Hepatocyte (in vitro differentiated cells): ENCODE data around the gene ST6GALNAC5. TPM values are rescaled to one million over a fixed set of nuclear protein-coding genes. Genes with fewer than 3 reads are reported as not detected.

Experiments
- DNase-seq: peaks from one replicate; pipeline ENCODE4 v3.0.0-alpha.2; 2016; ENCODE audit warnings: low spot score
- H2AFZ ChIP-seq: fragments of 200-600 bp; sonication (generic); 2 replicates; pipeline ENCODE4 v1.6.0; 2016; ENCODE audit warnings: antibody characterized with exemption, mild to moderate bottlenecking
- H3K27ac ChIP-seq: fragments of 200-600 bp; sonication (generic); 2 replicates; pipeline ENCODE4 v1.5.1; 2016; ENCODE audit warnings: mild to moderate bottlenecking
- H3K27me3 ChIP-seq: fragments of 200-600 bp; sonication (generic); 2 replicates; pipeline ENCODE4 v1.6.1; 2016
- H3K36me3 ChIP-seq: fragments of 200-600 bp; sonication (generic); replicated peaks from 2 replicates; pipeline ENCODE4 v1.5.1; 2016; ENCODE audit warnings: low read depth; ENCODE audit not compliant: insufficient read depth
- H3K4me1 ChIP-seq: fragments of 200-600 bp; sonication (generic); 2 replicates; pipeline ENCODE4 v1.5.1; 2016; ENCODE audit warnings: mild to moderate bottlenecking, moderate library complexity; ENCODE audit not compliant: insufficient read depth
- H3K4me2 ChIP-seq: fragments of 200-600 bp; sonication (generic); 2 replicates; pipeline ENCODE4 v1.6.0; 2016
- H3K4me3 ChIP-seq: fragments of 200-600 bp; sonication (generic); 2 replicates; pipeline ENCODE4 v1.5.1; 2016; ENCODE audit warnings: mild to moderate bottlenecking
- H3K79me2 ChIP-seq: fragments of 200-600 bp; sonication (generic); 2 replicates; pipeline ENCODE4 v1.6.0; 2017; ENCODE audit warnings: mild to moderate bottlenecking
- H3K9me2 ChIP-seq: fragments of 200-600 bp; sonication (generic); replicated peaks from 2 replicates; pipeline ENCODE4 v1.6.0; 2017; ENCODE audit warnings: mild to moderate bottlenecking; ENCODE audit not compliant: insufficient read depth
- H3K9me3 ChIP-seq: fragments of 200-600 bp; sonication (generic); 2 replicates; pipeline ENCODE4 v1.5.1; 2016; ENCODE audit warnings: low read depth, mild to moderate bottlenecking
- H4K20me1 ChIP-seq: fragments of 200-600 bp; sonication (generic); 2 replicates; pipeline ENCODE4 v1.6.0; 2016; ENCODE audit warnings: mild to moderate bottlenecking; ENCODE audit not compliant: insufficient read depth, poor library complexity, severe bottlenecking
- EZH2 ChIP-seq: fragments of 200-600 bp; sonication (generic); IDR thresholded peaks from 2 replicates; pipeline ENCODE4 v1.6.1; 2016; ENCODE audit warnings: antibody characterized with exemption, mild to moderate bottlenecking, borderline replicate concordance
- EZH2phosphoT487 ChIP-seq: fragments of 200-600 bp; sonication (generic); IDR thresholded peaks from one replicate; pipeline ENCODE4 v1.6.1; 2018; ENCODE audit warnings: antibody characterized with exemption, mild to moderate bottlenecking, low read depth, moderate library complexity; ENCODE audit not compliant: unreplicated experiment, severe bottlenecking
- WGBS: methylation state at CpG from one replicate; pipeline ENCODE4 v1.1.6; 2016; ENCODE audit warnings: low lambda C conversion rate; ENCODE audit errors: missing lambda C conversion rate; 5-methylcytosine and 5-hydroxymethylcytosine counted together
- polyA plus RNA-seq: library from polyadenylated mRNA; unstranded; fragments of >200 nt; fragmentation: Nextera tagmentation; extraction: Ambion mirVana; gene quantifications from 2 replicates; pipeline ENCODE4 v1.2.1, GENCODE V29; 2016
- total RNA-seq: library from RNA; depleted of rRNA; stranded (reverse); fragments of >200 nt; gene quantifications from 2 replicates; pipeline ENCODE4 v1.2.3, GENCODE V29; 2014
- TF ChIP-seq, protein P1 (sequence below): fragments of 200-600 bp; sonication (generic); IDR thresholded peaks from 2 replicates; pipeline ENCODE4 v1.5.1; 2016; ENCODE audit warnings: antibody characterized with exemption, mild to moderate bottlenecking; ENCODE audit not compliant: poor library complexity

The ST6GALNAC5 gene
- total and polyA plus RNA-seq, 2 experiments from 2014 or later: 3.6 to 3.7 TPM

DNA sequence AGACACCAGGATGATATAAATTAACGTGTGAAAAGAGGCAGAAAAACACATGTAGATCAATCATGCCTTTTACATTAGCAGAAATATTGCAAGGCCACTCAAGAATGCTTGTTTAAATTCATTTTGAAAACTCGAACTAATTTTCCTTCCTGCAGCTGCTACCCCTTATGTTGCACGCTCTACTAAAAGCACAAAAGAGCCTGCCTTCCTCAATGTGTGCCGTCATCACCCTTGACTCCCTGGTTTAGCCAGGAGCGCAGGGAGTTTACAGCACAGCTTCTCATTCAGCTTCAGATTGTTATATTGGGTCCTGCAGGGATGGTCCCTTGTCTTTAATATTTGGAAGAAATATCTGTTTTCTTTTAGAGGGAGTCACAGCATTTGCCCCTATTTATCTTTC, 10.1 kb upstream of the ST6GALNAC5 start:
- no peak overlapping the region for H2AFZ ChIP-seq
- no peaks in the 10 kb centered on the region for H3K27me3 ChIP-seq

DNA sequence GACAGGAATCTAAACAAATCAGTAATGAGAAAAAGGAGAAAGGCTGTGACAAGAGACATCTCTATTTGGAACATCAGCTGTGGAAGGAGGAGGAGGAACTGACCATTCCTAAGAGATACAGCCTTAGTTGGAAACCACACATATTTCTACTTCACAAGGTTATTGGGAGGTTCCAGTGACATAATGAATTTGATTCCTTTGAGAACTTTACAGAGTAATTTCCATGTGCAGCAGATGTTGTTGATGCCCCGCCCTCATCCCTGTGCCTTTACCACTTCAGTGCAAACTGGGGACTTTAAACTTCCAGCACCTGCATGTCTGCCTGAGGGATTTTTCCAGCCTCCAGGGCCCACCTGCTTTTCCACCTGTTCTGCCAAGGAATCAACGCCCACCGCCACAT, 9.3 kb upstream of the ST6GALNAC5 start:
- no peak overlapping the region for H3K27ac ChIP-seq
- no peaks in the 10 kb centered on the region for H3K4me1 ChIP-seq
- no peaks in the 10 kb centered on the region for H3K9me3 ChIP-seq
- no peak overlapping the region for H3K4me2 ChIP-seq
- WGBS: 91% methylated on average over 3 of the region's 3 CpGs
- no peaks in the 10 kb centered on the region for H3K9me2 ChIP-seq
- no peaks in the 10 kb centered on the region for H3K36me3 ChIP-seq
- no peak overlapping the region for H2AFZ ChIP-seq
- TF ChIP-seq, protein P1, sequence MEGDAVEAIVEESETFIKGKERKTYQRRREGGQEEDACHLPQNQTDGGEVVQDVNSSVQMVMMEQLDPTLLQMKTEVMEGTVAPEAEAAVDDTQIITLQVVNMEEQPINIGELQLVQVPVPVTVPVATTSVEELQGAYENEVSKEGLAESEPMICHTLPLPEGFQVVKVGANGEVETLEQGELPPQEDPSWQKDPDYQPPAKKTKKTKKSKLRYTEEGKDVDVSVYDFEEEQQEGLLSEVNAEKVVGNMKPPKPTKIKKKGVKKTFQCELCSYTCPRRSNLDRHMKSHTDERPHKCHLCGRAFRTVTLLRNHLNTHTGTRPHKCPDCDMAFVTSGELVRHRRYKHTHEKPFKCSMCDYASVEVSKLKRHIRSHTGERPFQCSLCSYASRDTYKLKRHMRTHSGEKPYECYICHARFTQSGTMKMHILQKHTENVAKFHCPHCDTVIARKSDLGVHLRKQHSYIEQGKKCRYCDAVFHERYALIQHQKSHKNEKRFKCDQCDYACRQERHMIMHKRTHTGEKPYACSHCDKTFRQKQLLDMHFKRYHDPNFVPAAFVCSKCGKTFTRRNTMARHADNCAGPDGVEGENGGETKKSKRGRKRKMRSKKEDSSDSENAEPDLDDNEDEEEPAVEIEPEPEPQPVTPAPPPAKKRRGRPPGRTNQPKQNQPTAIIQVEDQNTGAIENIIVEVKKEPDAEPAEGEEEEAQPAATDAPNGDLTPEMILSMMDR: no peak
- TF ChIP-seq EZH2phosphoT487 (no peak), EZH2 (no peak)
- no peaks in the 10 kb centered on the region for H3K27me3 ChIP-seq
- DNase-seq: no peak
- no peak overlapping the region for H3K4me3 ChIP-seq
- H4K20me1 ChIP-seq: no peaks in the 10 kb centered on the region
- no peaks in the 10 kb centered on the region for H3K79me2 ChIP-seq

More for the DNA sequence above, 10.1 kb upstream of the ST6GALNAC5 start:
- H3K79me2 ChIP-seq: no peaks in the 10 kb centered on the region
- WGBS: 76% methylated on average over 5 of the region's 5 CpGs
- H3K4me1 ChIP-seq: no peaks in the 10 kb centered on the region
- TF ChIP-seq EZH2: no peak
- H3K9me2 ChIP-seq: no peaks in the 10 kb centered on the region
- H3K27ac ChIP-seq: no peak overlapping the region
- no peaks in the 10 kb centered on the region for H4K20me1 ChIP-seq
- H3K4me2 ChIP-seq: no peak overlapping the region
- no peak for DNase-seq
- H3K9me3 ChIP-seq: no peaks in the 10 kb centered on the region
- H3K36me3 ChIP-seq: no peaks in the 10 kb centered on the region
- H3K4me3 ChIP-seq: no peak overlapping the region

DNA sequence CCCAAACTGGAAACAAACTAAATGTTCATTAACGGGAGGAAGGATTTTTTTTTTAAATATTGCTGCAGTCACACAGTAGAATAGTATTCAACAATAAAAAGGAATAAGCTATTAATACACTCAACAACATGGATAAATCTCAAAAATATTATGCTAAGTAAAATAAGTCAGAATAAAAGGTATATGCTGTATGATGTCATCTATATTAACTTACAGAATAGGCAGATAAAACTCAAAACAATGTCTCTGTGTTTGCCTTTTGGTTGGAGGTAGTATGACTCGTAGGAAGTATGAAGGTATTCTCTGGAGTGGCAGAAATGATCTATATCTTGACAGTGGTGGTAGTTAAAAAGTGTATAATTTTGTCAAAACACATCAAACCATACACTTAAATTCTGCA, 6.1 kb upstream of the ST6GALNAC5 start:
- no peaks in the 10 kb centered on the region for H3K9me2 ChIP-seq
- H3K27me3 ChIP-seq: peaks cover 12% of the 10 kb centered on the region
- no peaks in the 10 kb centered on the region for H3K36me3 ChIP-seq
- no peak overlapping the region for H3K4me3 ChIP-seq
- TF ChIP-seq, protein P1: no peak
- TF ChIP-seq EZH2: no peak
- no peak for TF ChIP-seq EZH2phosphoT487
- H3K4me1 ChIP-seq: no peaks in the 10 kb centered on the region
- H3K79me2 ChIP-seq: no peaks in the 10 kb centered on the region
- H3K4me2 ChIP-seq: no peak overlapping the region
- 84% methylated on average over 2 of the region's 2 CpGs for WGBS
- no peaks in the 10 kb centered on the region for H4K20me1 ChIP-seq
- no peak for DNase-seq
- H3K9me3 ChIP-seq: no peaks in the 10 kb centered on the region
- H2AFZ ChIP-seq: no peak overlapping the region
- no peak overlapping the region for H3K27ac ChIP-seq

DNA sequence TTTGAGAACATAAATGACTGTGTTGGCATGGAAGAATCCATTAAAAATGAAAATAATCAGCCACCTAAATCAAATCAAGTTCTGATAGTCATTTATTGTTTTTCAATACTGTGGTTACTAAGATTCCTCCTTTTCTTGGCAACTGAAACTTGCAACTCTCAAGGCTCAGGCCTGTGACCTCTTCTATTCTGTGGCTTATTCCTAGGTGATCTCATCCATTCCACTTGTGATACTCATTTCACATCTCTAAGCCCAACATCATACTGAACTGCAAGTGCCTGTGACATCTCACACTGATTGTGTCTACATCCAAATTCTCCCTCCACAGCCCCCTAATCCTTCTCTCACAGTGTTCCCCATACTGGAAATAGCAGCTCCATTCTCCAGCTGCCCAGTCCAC, 4.8 kb upstream of the ST6GALNAC5 start:
- no peaks in the 10 kb centered on the region for H3K79me2 ChIP-seq
- H2AFZ ChIP-seq: no peak overlapping the region

More for the DNA sequence above, 4.8 kb upstream of the ST6GALNAC5 start:
- Histone ChIP-seq H3K27me3 (peaks cover 25% of the 10 kb centered on the region), H3K27ac (no peak overlapping the region), H3K4me3 (no peak overlapping the region), H3K9me3 (no peaks in the 10 kb centered on the region), H3K4me1 (peaks cover 3% of the 10 kb centered on the region), H4K20me1 (no peaks in the 10 kb centered on the region), H3K36me3 (no peaks in the 10 kb centered on the region), H3K9me2 (no peaks in the 10 kb centered on the region), H3K4me2 (no peak overlapping the region)
- no peak for DNase-seq
- no peak for TF ChIP-seq EZH2phosphoT487
- TF ChIP-seq, protein P1: no peak
- no peak for TF ChIP-seq EZH2
